Fibroblast of skin of left quadriceps (primary cell): ENCODE results near the gene HSPA1B.

Source experiments
- DNase-seq, 2 experiments: peaks; one replicate each; pipeline ENCODE4 v3.0.0-alpha.2; 2013; ENCODE audit warnings: low read depth in 2 of 2

HSPA1B gene

GRCh38 chr6:31878726-31879125 is 51.2 kb downstream of the HSPA1B start, which contains the start of gene SLC44A4:
TSS of gene SLC44A4 (minus strand) at chr6:31878997. CDS start at chr6:31878980, 17 bp downstream.
- DNase-seq: no peak

GRCh38 chr6:31879143-31879542 is 51.6 kb downstream of the HSPA1B start:
- no peak for DNase-seq
